Measurements from ENCODE around the gene ACSM6. TPM values are rescaled to one million over a fixed set of nuclear protein-coding genes. Genes with fewer than 3 reads are reported as not detected.
"Not testable (repeated sequence)": the region's sequence is repeated elsewhere in the genome, so short reads cannot be mapped to it uniquely, and the experiment has no call there.

Gene ACSM6
- total RNA-seq, 4 donors from 2014 or later = not detected

DNA sequence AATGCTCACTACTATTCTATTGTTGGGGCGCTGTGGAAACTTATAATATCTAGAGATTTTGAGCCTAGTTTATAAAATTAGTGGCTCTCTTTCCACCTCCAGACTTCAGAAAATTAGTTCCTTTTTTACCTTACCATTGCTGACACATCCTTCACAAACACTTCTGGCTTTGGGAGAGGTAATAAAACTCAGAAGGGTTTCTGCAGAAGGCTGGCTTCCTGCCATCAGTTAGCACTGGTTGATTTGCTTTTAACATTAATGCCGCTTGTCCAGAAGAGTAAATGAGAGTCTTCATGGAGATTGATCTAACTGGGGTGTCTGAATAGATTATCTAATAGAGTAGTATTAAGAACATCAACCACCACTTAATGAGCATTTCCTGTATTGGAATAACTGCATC is 20.3 kb downstream of the ACSM6 start:
- no peaks in the 10 kb centered on the region for H3K9me3 ChIP-seq
- WGBS, 2 donors = 64 to 70% methylated on average over 2 of the region's 2 CpGs
- no peaks in the 10 kb centered on the region for H3K36me3 ChIP-seq
- no peak for DNase-seq (ENCODE audit: low spot score in 2 of 2)
- TF ChIP-seq EP300 (IDR thresholded peaks at IDR 0.05) = no peak
- TF ChIP-seq CTCF (IDR thresholded peaks at IDR 0.05) = no peak
- no peak for TF ChIP-seq POLR2A (IDR thresholded peaks at IDR 0.05)
- no peaks in the 10 kb centered on the region for H3K4me1 ChIP-seq
- H3K27ac ChIP-seq = no peak overlapping the region
- no peaks in the 10 kb centered on the region for H3K27me3 ChIP-seq
- H3K4me3 ChIP-seq = no peak overlapping the region

DNA sequence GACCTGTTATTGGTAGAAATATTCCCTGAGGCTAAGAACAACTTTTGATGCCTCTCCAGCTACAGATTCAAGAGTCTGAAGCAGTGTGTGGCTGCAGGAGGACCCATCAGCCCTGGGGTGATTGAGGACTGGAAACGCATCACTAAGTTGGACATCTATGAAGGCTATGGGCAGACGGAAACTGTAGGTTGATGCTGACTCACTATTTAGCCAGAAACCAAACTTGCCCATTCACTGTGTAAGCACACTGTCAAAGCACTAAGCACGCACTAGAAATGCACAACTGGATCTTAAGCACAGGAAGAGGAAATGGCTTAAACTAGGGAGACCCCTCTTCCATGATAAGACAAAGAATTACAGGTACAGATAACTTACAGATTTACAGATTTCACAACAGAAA is 20.8 kb downstream of the ACSM6 start:
- Histone ChIP-seq H3K4me1 (no peaks in the 10 kb centered on the region), H3K9me3 (no peaks in the 10 kb centered on the region), H3K27ac (no peak overlapping the region), H3K4me3 (no peak overlapping the region), H3K36me3 (no peaks in the 10 kb centered on the region), H3K27me3 (no peaks in the 10 kb centered on the region)
- 50 to 65% methylated on average over 3 of the region's 3 CpGs for WGBS, 2 donors
- TF ChIP-seq POLR2A (IDR thresholded peaks at IDR 0.05) = no peak
- no peak for TF ChIP-seq EP300 (IDR thresholded peaks at IDR 0.05)
- TF ChIP-seq CTCF (IDR thresholded peaks at IDR 0.05) = no peak
- DNase-seq (ENCODE audit: low spot score in 2 of 2) = no peak

- H3K4me3 ChIP-seq = no peak overlapping the region
- no peak overlapping the region for H3K27ac ChIP-seq
- no peak for DNase-seq (ENCODE audit: low spot score in 2 of 2)
- 31 to 40% methylated on average over 1 of the region's 1 CpG for WGBS, 2 donors
- H3K9me3 ChIP-seq = no peaks in the 10 kb centered on the region
- no peak for TF ChIP-seq EP300 (IDR thresholded peaks at IDR 0.05)
- no peak for TF ChIP-seq POLR2A (IDR thresholded peaks at IDR 0.05)
- no peak for TF ChIP-seq CTCF (IDR thresholded peaks at IDR 0.05)
- no peaks in the 10 kb centered on the region for H3K4me1 ChIP-seq
- H3K36me3 ChIP-seq = no peaks in the 10 kb centered on the region
- H3K27me3 ChIP-seq = no peaks in the 10 kb centered on the region
Observed at GRCh38 chr10:95217476-95217875, 23.4 kb downstream of the ACSM6 start.

- no peaks in the 10 kb centered on the region for H3K9me3 ChIP-seq
- H3K36me3 ChIP-seq = no peaks in the 10 kb centered on the region
- no peak for DNase-seq (ENCODE audit: low spot score in 2 of 2)
- no peak overlapping the region for H3K4me3 ChIP-seq
- H3K27ac ChIP-seq = no peak overlapping the region
- H3K27me3 ChIP-seq = no peaks in the 10 kb centered on the region
- WGBS, 2 donors = 90% methylated on average over 3 of the region's 3 CpGs
- TF ChIP-seq EP300 (IDR thresholded peaks at IDR 0.05) = no peak
- no peak for TF ChIP-seq POLR2A (IDR thresholded peaks at IDR 0.05)
- H3K4me1 ChIP-seq = no peaks in the 10 kb centered on the region
Observed at GRCh38 chr10:95220539-95220938, 26.5 kb downstream of the ACSM6 start.

DNA sequence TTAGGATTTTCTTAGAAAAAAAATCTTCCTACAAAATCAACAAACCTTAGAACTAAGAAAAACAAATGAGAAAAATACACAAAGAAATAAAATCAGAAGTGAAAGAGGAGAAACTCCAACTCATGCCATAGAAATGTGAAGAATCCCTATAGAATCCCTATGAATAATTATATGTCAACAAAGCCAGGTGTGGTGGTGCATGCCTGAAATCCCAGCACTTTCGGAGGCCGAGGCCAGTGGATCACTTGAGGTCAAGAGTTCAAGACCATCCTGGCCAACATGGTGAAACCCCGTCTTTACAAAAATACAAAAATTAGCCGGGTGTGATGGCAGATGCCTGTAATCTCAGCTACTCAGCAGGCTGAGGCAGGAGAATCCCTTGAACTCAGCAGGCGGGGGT is 27.1 kb downstream of the ACSM6 start:
- no peaks in the 10 kb centered on the region for H3K36me3 ChIP-seq
- no peaks in the 10 kb centered on the region for H3K4me1 ChIP-seq
- DNase-seq (ENCODE audit: low spot score in 2 of 2) = no peak
- no peak overlapping the region for H3K27ac ChIP-seq
- H3K4me3 ChIP-seq = no peak overlapping the region
- no peaks in the 10 kb centered on the region for H3K27me3 ChIP-seq
- no peaks in the 10 kb centered on the region for H3K9me3 ChIP-seq
- no peak for TF ChIP-seq POLR2A (IDR thresholded peaks at IDR 0.05)
- no peak for TF ChIP-seq EP300 (IDR thresholded peaks at IDR 0.05)
- TF ChIP-seq CTCF (IDR thresholded peaks at IDR 0.05) = no peak
- 54 to 62% methylated on average over 5 of the region's 5 CpGs for WGBS, 2 donors

DNA sequence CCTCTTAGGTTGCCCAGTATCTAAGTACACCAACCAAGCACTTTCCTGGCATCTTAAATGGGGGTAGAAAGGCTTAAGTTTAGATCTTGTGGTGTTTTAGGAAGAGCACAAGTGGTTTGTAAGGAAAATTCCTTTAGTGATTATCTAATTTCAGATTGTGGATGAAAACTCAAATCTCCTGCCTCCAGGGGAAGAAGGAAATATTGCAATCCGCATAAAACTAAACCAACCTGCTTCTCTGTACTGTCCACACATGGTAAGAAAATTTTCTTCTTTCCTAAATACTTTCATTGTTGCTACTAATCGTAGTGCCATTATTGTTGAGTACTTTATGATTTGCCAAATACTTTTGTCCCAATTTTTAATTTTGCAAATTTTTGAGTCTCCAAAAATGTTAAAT is 31.1 kb downstream of the ACSM6 start:
- Histone ChIP-seq H3K4me1 (no peaks in the 10 kb centered on the region), H3K27me3 (no peaks in the 10 kb centered on the region), H3K36me3 (no peaks in the 10 kb centered on the region), H3K4me3 (no peak overlapping the region), H3K27ac (no peak overlapping the region), H3K9me3 (peaks cover 0 to 4% (median 0%) of the 10 kb centered on the region in 4 donors)
- WGBS, 2 donors = 69 to 85% methylated on average over 2 of the region's 2 CpGs
- DNase-seq (ENCODE audit: low spot score in 2 of 2) = no peak
- TF ChIP-seq CTCF (IDR thresholded peaks at IDR 0.05) (no peak), EP300 (IDR thresholded peaks at IDR 0.05) (no peak), POLR2A (IDR thresholded peaks at IDR 0.05) (no peak)

DNA sequence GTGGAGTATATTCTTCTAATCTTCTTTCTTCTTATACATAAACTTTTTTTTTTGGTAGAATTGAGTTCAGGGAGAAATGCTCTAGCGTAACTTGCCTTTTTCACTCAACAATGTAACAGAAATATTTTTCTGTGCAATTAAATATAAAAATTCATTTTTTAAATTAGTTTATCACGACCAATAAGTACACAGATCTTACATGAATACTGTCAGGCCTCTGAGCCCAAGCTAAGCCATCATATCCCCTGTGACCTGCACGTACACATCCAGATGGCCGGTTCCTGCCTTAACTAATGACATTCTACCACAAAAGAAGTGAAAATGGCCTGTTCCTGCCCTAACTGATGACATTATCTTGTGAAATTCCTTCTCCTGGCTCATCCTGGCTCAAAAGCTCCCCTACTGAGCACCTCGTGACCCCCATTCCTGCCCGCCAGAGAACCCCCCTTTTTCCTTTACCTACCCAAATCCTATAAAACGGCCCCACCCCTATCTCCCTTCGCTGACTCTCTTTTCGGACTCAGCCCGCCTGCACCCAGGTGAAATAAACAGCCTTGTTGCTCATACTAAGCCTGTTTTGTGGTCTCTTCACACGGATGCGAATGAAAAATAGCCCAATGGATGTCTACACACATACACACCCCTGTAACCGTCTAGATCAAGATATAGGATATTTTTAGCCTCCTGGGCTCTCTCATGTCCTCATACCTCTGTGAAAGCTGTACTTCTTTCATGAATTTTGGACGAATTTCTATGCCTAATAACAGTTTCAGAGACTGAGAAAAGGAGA is 35.1 kb downstream of the ACSM6 start:
- H3K27ac ChIP-seq; H3K27me3 ChIP-seq; H3K4me3 ChIP-seq; H3K4me1 ChIP-seq; DNase-seq (ENCODE audit: low spot score in 2 of 2): not testable (repeated sequence)
- Histone ChIP-seq H3K9me3 (peaks cover 0 to 15% (median 0%) of the 10 kb centered on the region in 4 donors), H3K36me3 (peaks cover 0 to 11% (median 0%) of the 10 kb centered on the region in 3 donors)
- 80% methylated on average over 14 of the region's 14 CpGs for WGBS, 2 donors

Measured in tibial nerve (tissue), 4 donors.